Right cardiac atrium (tissue), 5 donors: ENCODE results near the gene IARS1. TPM values are rescaled to one million over a fixed set of nuclear protein-coding genes. Genes with fewer than 3 reads are reported as not detected.

ENCODE experiments used
- ATAC-seq, 2 donors: fragments of 200-7000 bp; cut with Tn5 transposase; one replicate each; pipeline versions ENCODE4 v1.8.0 to v1.9.1; 2020; ENCODE audit warnings: moderate library complexity in 2 of 2, mild to moderate bottlenecking in 1 of 2
- DNase-seq, 3 donors: peaks; one replicate each; pipeline ENCODE4 v3.0.0-alpha.2; 2020
- H3K27ac ChIP-seq: one replicate; pipeline ENCODE4 v1.5.1; 2013; ENCODE audit warnings: mild to moderate bottlenecking, low read length, control low read depth, moderate library complexity
- H3K27me3 ChIP-seq: one replicate; pipeline ENCODE4 v1.6.1; 2013; ENCODE audit not compliant: control insufficient read depth, insufficient read depth
- H3K4me1 ChIP-seq: one replicate; pipeline ENCODE4 v1.6.1; 2013; ENCODE audit warnings: low read length; ENCODE audit not compliant: control insufficient read depth, insufficient read depth
- H3K4me3 ChIP-seq: one replicate; pipeline ENCODE4 v1.5.1; 2013; ENCODE audit warnings: low read length, control low read depth
- H3K9me3 ChIP-seq: one replicate; pipeline ENCODE4 v1.6.1; 2013; ENCODE audit warnings: low read length; ENCODE audit not compliant: control insufficient read depth
- WGBS: extraction: QIAGEN DNeasy Blood & Tissue Kit; methylation state at CpG from one replicate; pipeline ENCODE4 v1.1.7; 2013; 5-methylcytosine and 5-hydroxymethylcytosine counted together
- intact Hi-C, 4 donors: fragments of 100-400 bp; cut with DNase I; formaldehyde crosslinking; loops; one replicate each; pipeline versions ENCODE4 v1.11.0 to v1.14.0; 2022 to 2023
- polyA plus RNA-seq: library from polyadenylated mRNA; stranded (reverse); fragments of 200-250 nt; gene quantifications from one replicate; pipeline ENCODE4 v1.2.3, GENCODE V29; 2013
- total RNA-seq, 4 donors: library from RNA; stranded (reverse); fragmentation: NEBNext Ultra II Directional; extraction: Animal tissue kit (Norgen Biotek cat#: 25700); gene quantifications; one replicate each; pipeline ENCODE4 v1.2.1, GENCODE V29; 2021
- donor health status: healthy with polysubstance abuse.
- donor health status: DM: no; HTN: yes; CAD: no.
- donor health status: DM: no; HTN: no; CAD: no.
- donor health status: DM: no; HTN: yes; CAD: no; lungs with severe emphysema.
- donor health status: DM: yes; HTN: yes; CAD: no.

Gene IARS1
- total and polyA plus RNA-seq, 5 donors, result 16.5 to 67.2 (median 51.9) TPM

GRCh38 chr9:92295240-92295790, 1.8 kb upstream of the IARS1 start:
- 55% methylated on average over 7 of the region's 7 CpGs for WGBS

GRCh38 chr9:92294297-92294676, 790 bp upstream of the IARS1 start:
- WGBS, result 27% methylated on average over 13 of the region's 13 CpGs
- H3K9me3 ChIP-seq, result no peaks in the 10 kb centered on the region
- H3K27ac ChIP-seq, result peak overlapping the region; percentile 45
- ATAC-seq (peak in 1 of 2 donors; percentile 26), DNase-seq (peak in 2 of 3 donors; percentile 39 to 50)
- H3K4me3 ChIP-seq, result peak overlapping the region; percentile 42
- no peaks in the 10 kb centered on the region for H3K27me3 ChIP-seq
- intact Hi-C loops, result no loop called here
- peaks cover 5% of the 10 kb centered on the region for H3K4me1 ChIP-seq

More at GRCh38 chr9:92295240-92295790, 1.8 kb upstream of the IARS1 start:
- H3K4me1 ChIP-seq, result peaks cover 5% of the 10 kb centered on the region
- no peak overlapping the region for H3K27ac ChIP-seq
- H3K27me3 ChIP-seq, result no peaks in the 10 kb centered on the region
- H3K4me3 ChIP-seq, result no peak overlapping the region
- intact Hi-C loops, result no loop called here
- DNase-seq (no peak), ATAC-seq (no peak)
- no peaks in the 10 kb centered on the region for H3K9me3 ChIP-seq

- 2% methylated on average over 5 of the region's 5 CpGs for WGBS
- Histone ChIP-seq H3K9me3 (no peaks in the 10 kb centered on the region), H3K27me3 (no peaks in the 10 kb centered on the region), H3K27ac (no peak overlapping the region), H3K4me1 (peaks cover 5% of the 10 kb centered on the region), H3K4me3 (peak overlapping the region; percentile 75)
- intact Hi-C loops, result no loop called here
- ATAC-seq (no peak), DNase-seq (no peak)
Observed at GRCh38 chr9:92293075-92293354, 482 bp downstream of the IARS1 start.

- DNase-seq, result no peak
- Histone ChIP-seq H3K4me1 (peaks cover 5% of the 10 kb centered on the region), H3K9me3 (no peaks in the 10 kb centered on the region), H3K27ac (no peak overlapping the region), H3K4me3 (peak overlapping the region; percentile 75), H3K27me3 (no peaks in the 10 kb centered on the region)
- WGBS, result 64% methylated on average over 8 of the region's 8 CpGs
- intact Hi-C loops, result no loop called here
- no peak for ATAC-seq
Observed at GRCh38 chr9:92292338-92293074, 991 bp downstream of the IARS1 start.

- intact Hi-C loops, result no loop called here
Observed at GRCh38 chr9:92291577-92291976, 1.9 kb downstream of the IARS1 start.

GRCh38 chr9:92290785-92291429, 2.6 kb downstream of the IARS1 start:
- intact Hi-C loops, result no loop called here
- Histone ChIP-seq H3K27ac (no peak overlapping the region), H3K27me3 (no peaks in the 10 kb centered on the region), H3K4me3 (no peak overlapping the region), H3K4me1 (peaks cover 5% of the 10 kb centered on the region), H3K9me3 (no peaks in the 10 kb centered on the region)
- ATAC-seq (no peak), DNase-seq (no peak)
- WGBS, result 71% methylated on average over 1 of the region's 1 CpG

More at GRCh38 chr9:92291577-92291976, 1.9 kb downstream of the IARS1 start:
- Histone ChIP-seq H3K4me3 (no peak overlapping the region), H3K4me1 (peaks cover 5% of the 10 kb centered on the region), H3K27me3 (no peaks in the 10 kb centered on the region), H3K9me3 (no peaks in the 10 kb centered on the region), H3K27ac (no peak overlapping the region)
- no peak for DNase-seq
- 90% methylated on average over 2 of the region's 2 CpGs for WGBS
- ATAC-seq, result no peak

- Histone ChIP-seq H3K27ac (no peak overlapping the region), H3K4me1 (peaks cover 5% of the 10 kb centered on the region), H3K27me3 (no peaks in the 10 kb centered on the region), H3K4me3 (no peak overlapping the region), H3K9me3 (no peaks in the 10 kb centered on the region)
- DNase-seq, result no peak
- no peak for ATAC-seq
- intact Hi-C loops, result no loop called here
- WGBS, result 96% methylated on average over 5 of the region's 5 CpGs
Observed at GRCh38 chr9:92289708-92290390, 3.6 kb downstream of the IARS1 start.

- 97% methylated on average over 1 of the region's 1 CpG for WGBS
- no peaks in the 10 kb centered on the region for H3K27me3 ChIP-seq
- H3K4me3 ChIP-seq, result no peak overlapping the region
- H3K4me1 ChIP-seq, result no peaks in the 10 kb centered on the region
- intact Hi-C loops, result loop anchor here in 1 of 4 donors (5.0 kb wide), 1 partner anchor 37 kb away; no protein-coding TSS in a partner anchor
- no peaks in the 10 kb centered on the region for H3K9me3 ChIP-seq
- no peak for DNase-seq
- H3K27ac ChIP-seq, result no peak overlapping the region
- no peak for ATAC-seq
Observed at GRCh38 chr9:92279302-92279701, 14.2 kb downstream of the IARS1 start.

GRCh38 chr9:92278110-92278509, 15.4 kb downstream of the IARS1 start:
- DNase-seq (no peak), ATAC-seq (no peak)
- Histone ChIP-seq H3K27me3 (no peaks in the 10 kb centered on the region), H3K4me1 (no peaks in the 10 kb centered on the region), H3K9me3 (no peaks in the 10 kb centered on the region), H3K4me3 (no peak overlapping the region), H3K27ac (no peak overlapping the region)
- intact Hi-C loops, result loop anchor here in 1 of 4 donors (5.0 kb wide), 1 partner anchor 36 kb away; no protein-coding TSS in a partner anchor
- WGBS, result 80% methylated on average over 2 of the region's 2 CpGs

GRCh38 chr9:92276331-92277032, 17.0 kb downstream of the IARS1 start:
- DNase-seq (no peak), ATAC-seq (no peak)
- Histone ChIP-seq H3K27me3 (no peaks in the 10 kb centered on the region), H3K4me3 (no peak overlapping the region), H3K27ac (no peak overlapping the region), H3K4me1 (no peaks in the 10 kb centered on the region), H3K9me3 (no peaks in the 10 kb centered on the region)
- intact Hi-C loops, result loop anchor here in 1 of 4 donors (5.0 kb wide), 1 partner anchor 34 kb away; no protein-coding TSS in a partner anchor
- WGBS, result 62% methylated on average over 11 of the region's 11 CpGs
